HFF-Myc (cell line): ENCODE results near the gene TNIK.

Experiments
- DNase-seq: peaks from one replicate; pipeline ENCODE4 v3.0.0-alpha.2; 2011; ENCODE audit warnings: low read depth; ENCODE audit errors: extremely low read depth
- H3K4me3 ChIP-seq: replicated peaks from 2 replicates; pipeline ENCODE4 v1.5.1; 2011; ENCODE audit warnings: low read depth, mild to moderate bottlenecking, control low read depth, low read length
- TF ChIP-seq, protein P1 (sequence below): IDR thresholded peaks from 2 replicates; pipeline ENCODE4 v1.5.1; 2012; ENCODE audit warnings: mild to moderate bottlenecking, low read depth, low read length, control low read depth; ENCODE audit errors: missing control alignments

Gene TNIK

DNA sequence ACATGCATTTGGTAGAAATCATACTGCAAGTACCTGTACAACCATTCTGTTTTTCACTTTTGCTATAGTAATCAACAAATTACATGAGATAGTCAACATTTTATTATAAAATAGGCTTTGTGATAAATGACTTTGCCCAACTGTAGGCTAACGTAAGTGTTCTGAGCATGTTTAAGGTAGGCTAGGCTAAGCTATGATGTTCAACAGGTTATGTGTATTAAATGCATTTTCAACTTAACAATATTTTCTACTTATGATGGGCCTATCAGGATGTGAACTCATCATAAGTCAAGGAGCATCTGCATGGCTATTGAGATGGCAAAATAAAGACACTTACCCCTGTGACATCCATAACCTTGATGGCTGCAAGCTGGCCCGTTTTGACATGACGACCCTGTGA is 232.4 kb downstream of the TNIK start:
- H3K4me3 ChIP-seq: no peak overlapping the region
- DNase-seq: no peak
- TF ChIP-seq, protein P1, sequence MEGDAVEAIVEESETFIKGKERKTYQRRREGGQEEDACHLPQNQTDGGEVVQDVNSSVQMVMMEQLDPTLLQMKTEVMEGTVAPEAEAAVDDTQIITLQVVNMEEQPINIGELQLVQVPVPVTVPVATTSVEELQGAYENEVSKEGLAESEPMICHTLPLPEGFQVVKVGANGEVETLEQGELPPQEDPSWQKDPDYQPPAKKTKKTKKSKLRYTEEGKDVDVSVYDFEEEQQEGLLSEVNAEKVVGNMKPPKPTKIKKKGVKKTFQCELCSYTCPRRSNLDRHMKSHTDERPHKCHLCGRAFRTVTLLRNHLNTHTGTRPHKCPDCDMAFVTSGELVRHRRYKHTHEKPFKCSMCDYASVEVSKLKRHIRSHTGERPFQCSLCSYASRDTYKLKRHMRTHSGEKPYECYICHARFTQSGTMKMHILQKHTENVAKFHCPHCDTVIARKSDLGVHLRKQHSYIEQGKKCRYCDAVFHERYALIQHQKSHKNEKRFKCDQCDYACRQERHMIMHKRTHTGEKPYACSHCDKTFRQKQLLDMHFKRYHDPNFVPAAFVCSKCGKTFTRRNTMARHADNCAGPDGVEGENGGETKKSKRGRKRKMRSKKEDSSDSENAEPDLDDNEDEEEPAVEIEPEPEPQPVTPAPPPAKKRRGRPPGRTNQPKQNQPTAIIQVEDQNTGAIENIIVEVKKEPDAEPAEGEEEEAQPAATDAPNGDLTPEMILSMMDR: no peak

DNA sequence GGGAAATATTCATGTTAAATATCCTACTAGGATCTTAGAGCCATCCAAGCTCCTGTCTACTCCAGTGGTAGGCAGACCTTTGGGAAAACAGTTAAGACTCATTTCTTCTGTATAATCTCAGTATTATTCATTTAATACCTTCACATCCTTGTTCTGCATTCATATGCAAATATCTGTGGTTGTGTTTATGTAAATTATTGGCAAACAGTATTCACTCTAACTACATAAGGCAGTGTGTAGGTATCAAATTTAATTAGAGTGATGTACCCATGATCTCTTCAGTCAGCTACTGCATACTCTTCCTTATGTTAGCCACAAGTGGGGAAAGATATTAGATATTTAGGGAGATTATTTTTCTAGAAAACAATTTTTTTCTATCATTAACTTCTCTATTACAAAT is 232.8 kb downstream of the TNIK start:
- DNase-seq: no peak
- no peak overlapping the region for H3K4me3 ChIP-seq
- TF ChIP-seq, protein P1: no peak

DNA sequence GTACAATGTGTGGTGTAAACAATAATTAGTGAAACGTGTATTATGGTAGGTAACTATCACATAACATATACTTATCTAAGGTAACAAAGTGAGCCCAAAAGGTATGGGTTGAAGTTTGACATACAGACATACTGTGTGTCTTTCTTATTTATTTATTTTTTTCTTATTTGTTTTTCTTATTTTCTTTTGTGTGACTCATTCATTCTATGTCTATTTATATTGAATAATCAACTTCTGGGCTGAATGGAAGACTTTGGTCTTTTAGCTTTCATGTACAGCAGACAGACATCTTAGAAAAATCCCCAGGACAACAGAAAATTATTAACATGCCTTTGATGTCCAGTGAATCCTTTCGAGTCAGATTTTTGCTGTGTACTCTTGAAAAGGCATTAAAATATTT is 233.4 kb downstream of the TNIK start:
- TF ChIP-seq, protein P1: no peak
- no peak for DNase-seq
- no peak overlapping the region for H3K4me3 ChIP-seq

DNA sequence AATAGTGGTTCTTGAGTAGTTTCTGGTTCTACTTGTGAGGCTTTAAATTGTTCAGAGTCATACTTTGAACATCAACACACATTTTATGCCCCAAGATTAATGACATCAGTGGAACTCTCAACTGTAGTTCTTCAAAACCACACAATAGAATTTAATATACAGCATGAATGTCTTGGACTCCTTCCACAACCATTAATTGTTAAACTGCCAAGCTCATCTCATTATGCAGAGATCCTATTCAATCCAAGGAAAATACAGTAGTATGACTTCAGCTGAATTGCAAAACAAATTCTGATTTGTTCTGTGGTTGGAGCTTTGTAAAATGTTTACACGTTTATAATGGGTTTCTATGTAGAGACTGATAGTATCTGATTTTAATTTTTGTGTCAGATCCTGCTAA is 234.5 kb downstream of the TNIK start:
- DNase-seq: no peak
- TF ChIP-seq, protein P1: no peak
- H3K4me3 ChIP-seq: no peak overlapping the region

DNA sequence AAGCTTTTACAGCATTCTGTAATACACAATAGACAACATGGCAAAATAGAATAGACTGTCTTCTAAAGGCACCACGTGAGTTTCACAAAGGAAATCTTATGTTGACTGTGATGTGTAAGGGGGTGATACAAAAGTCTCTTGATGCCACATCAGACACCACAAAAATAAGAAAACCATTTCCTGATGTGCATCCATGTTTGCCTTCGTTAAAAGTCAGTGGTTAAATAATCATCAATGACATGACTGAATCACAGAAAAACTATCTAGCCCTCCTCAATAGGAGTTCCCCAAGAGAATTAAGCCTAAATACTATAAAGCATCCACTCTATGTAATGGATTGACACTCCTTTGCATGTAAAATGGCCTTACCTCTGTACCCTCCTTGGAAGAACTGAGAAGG is 235.0 kb downstream of the TNIK start:
- DNase-seq: no peak
- TF ChIP-seq, protein P1: no peak
- no peak overlapping the region for H3K4me3 ChIP-seq

DNA sequence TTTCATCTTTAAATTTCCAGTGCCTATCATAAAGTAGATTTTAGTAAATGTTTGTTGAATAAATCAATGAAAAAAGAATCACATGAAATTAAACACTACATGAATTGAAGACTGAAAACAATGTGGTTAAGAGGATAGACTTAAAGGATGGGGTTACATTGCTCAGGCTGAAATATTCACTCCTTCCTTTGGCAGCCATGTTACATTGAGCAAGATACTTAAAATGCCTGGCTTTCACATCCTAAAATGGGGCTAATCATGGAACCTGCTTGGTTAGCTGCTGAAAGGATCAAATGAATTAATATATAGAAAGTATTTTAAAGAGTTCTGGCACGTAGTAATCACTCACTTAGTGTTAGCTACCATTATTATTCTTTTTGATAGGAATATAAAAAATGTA is 236.8 kb downstream of the TNIK start:
- H3K4me3 ChIP-seq: no peak overlapping the region
- no peak for DNase-seq
- TF ChIP-seq, protein P1: no peak

DNA sequence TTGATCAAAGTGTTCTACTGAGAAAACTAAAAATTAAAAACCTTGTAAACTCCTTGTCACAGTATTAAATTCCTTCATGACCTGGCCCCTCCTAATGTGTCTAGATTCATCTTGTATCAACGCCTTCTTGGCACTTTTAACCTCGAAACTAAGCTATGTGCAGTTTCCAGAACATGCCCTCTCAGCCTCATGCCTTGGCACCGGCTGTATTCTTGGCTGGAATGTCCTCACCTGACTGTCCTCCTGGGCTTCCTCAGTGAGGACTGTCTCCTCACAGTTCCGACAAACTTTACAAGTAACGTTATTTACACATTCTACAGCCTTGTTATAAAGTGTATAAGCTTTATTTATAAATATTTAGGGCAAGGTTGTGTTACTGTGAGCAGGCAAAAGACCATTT is 237.2 kb downstream of the TNIK start:
- TF ChIP-seq, protein P1: no peak
- H3K4me3 ChIP-seq: no peak overlapping the region
- no peak for DNase-seq
